K562 (cell line): ENCODE results near the gene BBX.

Experiments
- EZH2 ChIP-seq: IDR thresholded peaks from 2 replicates; pipeline ENCODE4 v1.6.1; 2012; ENCODE audit warnings: low read depth, mild to moderate bottlenecking, inconsistent platforms, low read length, borderline replicate concordance
- HCFC1 ChIP-seq: IDR thresholded peaks from 2 replicates; pipeline ENCODE4 v1.6.1; 2012; ENCODE audit warnings: low read depth, low read length, improper control_type of control experiment
- KDM1A ChIP-seq, 2 experiments: fragments of 450-650 bp; IDR thresholded peaks; 2 replicates each; pipeline ENCODE4 v1.6.1; 2016; ENCODE audit warnings: mild to moderate bottlenecking in 2 of 2
- MYC ChIP-seq, 2 experiments: fragments of 250-450 bp in 1 of 2; sonication (Bioruptor Pico) in 1 of 2; IDR thresholded peaks; 2 replicates each; pipeline versions ENCODE4 v1.5.1 to v1.6.1; 2012 to 2021; ENCODE audit warnings: low read depth in 2 of 2, borderline replicate concordance in 1 of 2, improper control_type of control experiment in 1 of 2, low read length in 1 of 2, mild to moderate bottlenecking in 1 of 2, moderate library complexity in 1 of 2
- NR3C1 ChIP-seq: sonication (generic); formaldehyde crosslinking; IDR thresholded peaks from 2 replicates; pipeline ENCODE4 v1.8.1; 2022; ENCODE audit warnings: missing genetic modification reagents
- POLR2AphosphoS5 ChIP-seq: IDR thresholded peaks from 2 replicates; pipeline ENCODE4 v1.6.1; 2011; ENCODE audit warnings: mild to moderate bottlenecking, low read depth, low read length, moderate library complexity; ENCODE audit not compliant: control insufficient read depth, insufficient read depth
- SMC3 ChIP-seq: conservative IDR thresholded peaks from 2 replicates; pipeline ENCODE4 v1.6.1; 2011; ENCODE audit warnings: low read depth, low read length, improper control_type of control experiment; ENCODE audit not compliant: insufficient read depth
- ZBTB7A ChIP-seq: IDR thresholded peaks from 2 replicates; pipeline ENCODE4 v1.6.1; 2011; ENCODE audit warnings: low read depth, mild to moderate bottlenecking, low read length, moderate library complexity, borderline replicate concordance; ENCODE audit not compliant: control insufficient read depth
- ZFP1 ChIP-seq: fragments of 450-650 bp; formaldehyde crosslinking; IDR thresholded peaks from 2 replicates; pipeline ENCODE4 v1.4.0; 2020; ENCODE audit warnings: mild to moderate bottlenecking, mixed read lengths
- TF ChIP-seq, protein P1 (sequence below), 3 experiments: IDR thresholded peaks in 2 of 3; conservative IDR thresholded peaks in 1 of 3; 2 replicates each; pipeline ENCODE4 v1.5.1; 2011 to 2012; ENCODE audit warnings: low read length in 3 of 3, mild to moderate bottlenecking in 3 of 3, control low read depth in 2 of 3, improper control_type of control experiment in 1 of 3, inconsistent platforms in 1 of 3, low read depth in 1 of 3, mixed read lengths in 1 of 3, moderate library complexity in 1 of 3; ENCODE audit not compliant: insufficient read depth in 2 of 3

DNA sequence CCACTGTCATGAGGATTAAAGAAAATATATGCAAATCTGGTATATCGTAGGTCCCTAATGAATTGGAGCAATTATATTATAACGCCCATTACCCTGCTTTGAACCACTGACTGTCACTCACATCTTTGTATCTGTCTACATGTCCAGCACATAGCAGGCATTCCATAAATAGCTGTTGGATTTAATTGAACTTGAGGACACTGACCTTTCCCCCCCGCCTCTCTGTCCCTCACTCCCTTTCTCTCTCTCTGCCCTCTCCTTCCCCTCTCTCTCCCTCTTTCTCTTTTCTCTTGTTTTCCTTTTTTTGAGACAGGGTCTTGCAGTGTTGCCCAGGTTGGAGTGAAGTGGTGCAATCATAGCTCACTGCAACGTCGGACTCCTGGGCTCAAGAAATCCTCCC, 335.1 kb downstream of the BBX start:
- TF ChIP-seq ZFP1 (CRISPR knock-in tag) (no peak), NR3C1 (CRISPR knock-in tag) (no peak), EZH2 (no peak), SMC3 (no peak), KDM1A (IDR thresholded peaks at IDR 0.05) (no peak), HCFC1 (no peak), ZBTB7A (no peak), POLR2AphosphoS5 (no peak), MYC (IDR thresholded peaks at IDR 0.05; ENCODE audit: low read depth, low read length) (no peak), MYC (CRISPR knock-in tag; IDR thresholded peaks at IDR 0.05; ENCODE audit: borderline replicate concordance, low read depth) (no peak)
- TF ChIP-seq, protein P1, sequence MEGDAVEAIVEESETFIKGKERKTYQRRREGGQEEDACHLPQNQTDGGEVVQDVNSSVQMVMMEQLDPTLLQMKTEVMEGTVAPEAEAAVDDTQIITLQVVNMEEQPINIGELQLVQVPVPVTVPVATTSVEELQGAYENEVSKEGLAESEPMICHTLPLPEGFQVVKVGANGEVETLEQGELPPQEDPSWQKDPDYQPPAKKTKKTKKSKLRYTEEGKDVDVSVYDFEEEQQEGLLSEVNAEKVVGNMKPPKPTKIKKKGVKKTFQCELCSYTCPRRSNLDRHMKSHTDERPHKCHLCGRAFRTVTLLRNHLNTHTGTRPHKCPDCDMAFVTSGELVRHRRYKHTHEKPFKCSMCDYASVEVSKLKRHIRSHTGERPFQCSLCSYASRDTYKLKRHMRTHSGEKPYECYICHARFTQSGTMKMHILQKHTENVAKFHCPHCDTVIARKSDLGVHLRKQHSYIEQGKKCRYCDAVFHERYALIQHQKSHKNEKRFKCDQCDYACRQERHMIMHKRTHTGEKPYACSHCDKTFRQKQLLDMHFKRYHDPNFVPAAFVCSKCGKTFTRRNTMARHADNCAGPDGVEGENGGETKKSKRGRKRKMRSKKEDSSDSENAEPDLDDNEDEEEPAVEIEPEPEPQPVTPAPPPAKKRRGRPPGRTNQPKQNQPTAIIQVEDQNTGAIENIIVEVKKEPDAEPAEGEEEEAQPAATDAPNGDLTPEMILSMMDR (IDR thresholded peaks at IDR 0.05 in 2 of 3, conservative IDR thresholded peaks at IDR 0.05 in 1 of 3; ENCODE audit: insufficient read depth in 2 of 3, low read depth in 1 of 3, low read length in 3 of 3): no peak
